GM12865 (cell line): ENCODE measurements around the gene SCN4B.

Experiments
- DNase-seq: peaks from one replicate; pipeline ENCODE4 v3.0.0; 2010; ENCODE audit warnings: low read depth
- H3K4me3 ChIP-seq: 2 replicates; pipeline ENCODE4 v1.5.1; 2011; ENCODE audit warnings: mild to moderate bottlenecking, low read depth, low read length, control low read depth
- CTCF ChIP-seq: IDR thresholded peaks from 2 replicates; pipeline ENCODE4 v1.5.1; 2011; ENCODE audit warnings: low read length, control low read depth, low read depth, inconsistent platforms; ENCODE audit not compliant: insufficient read depth; ENCODE audit errors: missing control alignments

Gene SCN4B

GRCh38 chr11:118176778-118177134, 24.1 kb upstream of the SCN4B start:
- H3K4me3 ChIP-seq = no peak overlapping the region
- no peak for DNase-seq
- TF ChIP-seq CTCF = no peak

- H3K4me3 ChIP-seq = no peak within 1 kb of the TSS
- no peak for DNase-seq
- no peak for TF ChIP-seq CTCF
These were observed 23.6 kb upstream of the SCN4B start, which contains the start of gene SCN2B for GRCh38 chr11:118175993-118176777. TSS of gene SCN2B (minus strand) at chr11:118176639. CDS start at chr11:118176431, 208 bp downstream.

- no peak for TF ChIP-seq CTCF
- DNase-seq = no peak
- no peak overlapping the region for H3K4me3 ChIP-seq
These were observed 22.7 kb upstream of the SCN4B start for GRCh38 chr11:118175031-118175992.

- no peak for DNase-seq
- no peak overlapping the region for H3K4me3 ChIP-seq
- no peak for TF ChIP-seq CTCF
These were observed 21.5 kb upstream of the SCN4B start for GRCh38 chr11:118174006-118174567.

- DNase-seq = no peak
- H3K4me3 ChIP-seq = no peak overlapping the region
- no peak for TF ChIP-seq CTCF
These were observed 19.7 kb upstream of the SCN4B start for GRCh38 chr11:118172356-118172755.

GRCh38 chr11:118171269-118172062, 18.8 kb upstream of the SCN4B start:
- TF ChIP-seq CTCF = peak; percentile 90
- DNase-seq = peak; percentile 62
- no peak overlapping the region for H3K4me3 ChIP-seq
